ENCODE data around the gene IGSF11. TPM values are rescaled to one million over a fixed set of nuclear protein-coding genes. Genes with fewer than 3 reads are reported as not detected.

IGSF11 gene
- total RNA-seq, 2 donors from 2014 or later: 3.9 to 6.0 TPM

GRCh38 chr3:119018690-119019463, 15.8 kb downstream of the IGSF11 start:
- H3K27ac ChIP-seq (ENCODE audit: low read depth, low read length): no peak overlapping the region
- Mint-ChIP-seq H3K4me1 (peaks cover 16% of the 10 kb centered on the region), H3K27ac (no peak overlapping the region), H3K27me3 (ENCODE audit: insufficient read depth) (no peaks in the 10 kb centered on the region), H3K9me3 (no peaks in the 10 kb centered on the region), H3K4me3 (no peak overlapping the region), H3K36me3 (ENCODE audit: low read depth) (no peaks in the 10 kb centered on the region)
- 100% methylated on average over 1 of the region's 1 CpG for WGBS, 2 experiments (ENCODE audit: insufficient coverage in 1 of 2, insufficient read length in 1 of 2)
- peaks cover 9% of the 10 kb centered on the region for H3K4me1 ChIP-seq (ENCODE audit: control insufficient read depth, insufficient read depth, low read length)
- no peak for TF ChIP-seq CTCF (conservative IDR thresholded peaks at IDR 0.05)
- H3K9me3 ChIP-seq (ENCODE audit: control insufficient read depth, low read length): no peaks in the 10 kb centered on the region
- H3K27me3 ChIP-seq (ENCODE audit: control insufficient read depth, insufficient read depth, low read length, poor library complexity, severe bottlenecking): no peaks in the 10 kb centered on the region
- H3K4me3 ChIP-seq (ENCODE audit: low read length): no peak overlapping the region
- no peak overlapping the region for H3K9ac ChIP-seq (ENCODE audit: extremely low read depth, low read length, poor library complexity, severe bottlenecking)
- no peak for DNase-seq
- H3K36me3 ChIP-seq (ENCODE audit: control insufficient read depth, insufficient read depth, low read length): no peaks in the 10 kb centered on the region

GRCh38 chr3:119015942-119016341, 18.7 kb downstream of the IGSF11 start:
- H3K27ac ChIP-seq (ENCODE audit: low read depth, low read length): no peak overlapping the region
- H3K9me3 ChIP-seq (ENCODE audit: control insufficient read depth, low read length): no peaks in the 10 kb centered on the region
- no peaks in the 10 kb centered on the region for H3K27me3 Mint-ChIP-seq (ENCODE audit: insufficient read depth)
- TF ChIP-seq CTCF (conservative IDR thresholded peaks at IDR 0.05): no peak
- peaks cover 9% of the 10 kb centered on the region for H3K4me1 ChIP-seq (ENCODE audit: control insufficient read depth, insufficient read depth, low read length)
- H3K9me3 Mint-ChIP-seq: no peaks in the 10 kb centered on the region
- no peak overlapping the region for H3K27ac Mint-ChIP-seq
- H3K36me3 ChIP-seq (ENCODE audit: control insufficient read depth, insufficient read depth, low read length): no peaks in the 10 kb centered on the region
- H3K4me3 Mint-ChIP-seq: no peak overlapping the region
- H3K4me1 Mint-ChIP-seq: peaks cover 18% of the 10 kb centered on the region
- H3K9ac ChIP-seq (ENCODE audit: extremely low read depth, low read length, poor library complexity, severe bottlenecking): no peak overlapping the region
- peak; percentile 39 for DNase-seq
- H3K4me3 ChIP-seq (ENCODE audit: low read length): no peak overlapping the region
- H3K27me3 ChIP-seq (ENCODE audit: control insufficient read depth, insufficient read depth, low read length, poor library complexity, severe bottlenecking): no peaks in the 10 kb centered on the region
- H3K36me3 Mint-ChIP-seq (ENCODE audit: low read depth): no peaks in the 10 kb centered on the region
- 92 to 100% methylated on average over 1 to 2 of the region's 2 CpGs for WGBS, 2 experiments (ENCODE audit: insufficient coverage in 1 of 2, insufficient read length in 1 of 2)

- no peaks in the 10 kb centered on the region for H3K27me3 ChIP-seq (ENCODE audit: control insufficient read depth, insufficient read depth, low read length, poor library complexity, severe bottlenecking)
- Mint-ChIP-seq H3K4me1 (peaks cover 12% of the 10 kb centered on the region), H3K27ac (no peak overlapping the region), H3K4me3 (no peak overlapping the region), H3K27me3 (ENCODE audit: insufficient read depth) (no peaks in the 10 kb centered on the region), H3K36me3 (ENCODE audit: low read depth) (peaks cover 5% of the 10 kb centered on the region), H3K9me3 (peaks cover 7% of the 10 kb centered on the region)
- H3K4me1 ChIP-seq (ENCODE audit: control insufficient read depth, insufficient read depth, low read length): peaks cover 1% of the 10 kb centered on the region
- H3K27ac ChIP-seq (ENCODE audit: low read depth, low read length): no peak overlapping the region
- no peak overlapping the region for H3K4me3 ChIP-seq (ENCODE audit: low read length)
- peaks cover 4% of the 10 kb centered on the region for H3K9me3 ChIP-seq (ENCODE audit: control insufficient read depth, low read length)
- WGBS, 2 experiments (ENCODE audit: insufficient coverage in 1 of 2, insufficient read length in 1 of 2): 79 to 94% methylated on average over 3 of the region's 3 CpGs
- no peak for TF ChIP-seq CTCF (conservative IDR thresholded peaks at IDR 0.05)
- no peaks in the 10 kb centered on the region for H3K36me3 ChIP-seq (ENCODE audit: control insufficient read depth, insufficient read depth, low read length)
- H3K9ac ChIP-seq (ENCODE audit: extremely low read depth, low read length, poor library complexity, severe bottlenecking): no peak overlapping the region
- no peak for DNase-seq
Measured at GRCh38 chr3:119013951-119014350, 20.7 kb downstream of the IGSF11 start.
